Nephron (organoid): ENCODE data around the gene HMCES.

Source experiments
- H3K27ac Mint-ChIP-seq, 3 experiments: 2 replicates each; pipeline ENCODE4 v1.8.0; 2020; ENCODE audit warnings: mixed read lengths in 3 of 3, mild to moderate bottlenecking in 2 of 3, moderate library complexity in 1 of 3
- H3K27me3 Mint-ChIP-seq: 2 replicates; pipeline ENCODE4 v1.8.0; 2021; ENCODE audit warnings: low read depth, mild to moderate bottlenecking, moderate library complexity, mixed read lengths
- H3K36me3 Mint-ChIP-seq: 2 replicates; pipeline ENCODE4 v1.8.0; 2020; ENCODE audit warnings: low read depth, mixed read lengths
- H3K4me1 Mint-ChIP-seq: 2 replicates; pipeline ENCODE4 v1.8.0; 2020; ENCODE audit warnings: mixed read lengths
- H3K4me3 Mint-ChIP-seq, 3 experiments: 2 replicates each; pipeline ENCODE4 v1.8.0; 2020; ENCODE audit warnings: mild to moderate bottlenecking in 3 of 3, mixed read lengths in 3 of 3, moderate library complexity in 2 of 3
- H3K9me3 Mint-ChIP-seq: 2 replicates; pipeline ENCODE4 v1.8.0; 2020; ENCODE audit warnings: mixed read lengths
- TF ChIP-seq, protein P1 (sequence below), 3 experiments: fragments of 200-600 bp; sonication (generic); IDR thresholded peaks; one replicate each; pipeline ENCODE4 v1.5.0; 2021; ENCODE audit warnings: antibody characterized with exemption in 3 of 3; ENCODE audit not compliant: unreplicated experiment in 3 of 3

Gene HMCES

DNA sequence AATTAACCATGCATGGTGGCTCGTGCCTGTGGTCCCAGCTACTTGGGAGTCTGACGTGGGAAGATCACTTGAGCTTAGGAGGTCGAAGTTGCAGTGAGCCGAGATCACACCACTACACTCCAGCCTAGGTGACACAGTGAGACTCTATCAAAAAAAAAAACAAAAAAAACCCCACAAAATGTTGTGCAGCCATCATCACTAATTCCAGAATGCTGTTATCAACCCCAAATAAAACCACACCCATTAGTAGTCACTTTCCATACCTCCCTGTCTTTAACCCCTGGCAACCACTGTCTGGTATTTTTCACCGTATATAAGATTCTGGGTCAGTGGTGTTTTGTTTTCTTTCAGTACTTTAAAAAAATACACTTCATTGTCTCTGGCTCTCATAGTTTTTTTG lies 16.6 kb downstream of the HMCES start:
- Mint-ChIP-seq H3K36me3 (peaks cover 58% of the 10 kb centered on the region), H3K4me1 (peaks cover 11% of the 10 kb centered on the region), H3K27ac (no peak overlapping the region), H3K4me3 (no peak overlapping the region), H3K9me3 (no peaks in the 10 kb centered on the region), H3K27me3 (no peaks in the 10 kb centered on the region)
- TF ChIP-seq, protein P1, sequence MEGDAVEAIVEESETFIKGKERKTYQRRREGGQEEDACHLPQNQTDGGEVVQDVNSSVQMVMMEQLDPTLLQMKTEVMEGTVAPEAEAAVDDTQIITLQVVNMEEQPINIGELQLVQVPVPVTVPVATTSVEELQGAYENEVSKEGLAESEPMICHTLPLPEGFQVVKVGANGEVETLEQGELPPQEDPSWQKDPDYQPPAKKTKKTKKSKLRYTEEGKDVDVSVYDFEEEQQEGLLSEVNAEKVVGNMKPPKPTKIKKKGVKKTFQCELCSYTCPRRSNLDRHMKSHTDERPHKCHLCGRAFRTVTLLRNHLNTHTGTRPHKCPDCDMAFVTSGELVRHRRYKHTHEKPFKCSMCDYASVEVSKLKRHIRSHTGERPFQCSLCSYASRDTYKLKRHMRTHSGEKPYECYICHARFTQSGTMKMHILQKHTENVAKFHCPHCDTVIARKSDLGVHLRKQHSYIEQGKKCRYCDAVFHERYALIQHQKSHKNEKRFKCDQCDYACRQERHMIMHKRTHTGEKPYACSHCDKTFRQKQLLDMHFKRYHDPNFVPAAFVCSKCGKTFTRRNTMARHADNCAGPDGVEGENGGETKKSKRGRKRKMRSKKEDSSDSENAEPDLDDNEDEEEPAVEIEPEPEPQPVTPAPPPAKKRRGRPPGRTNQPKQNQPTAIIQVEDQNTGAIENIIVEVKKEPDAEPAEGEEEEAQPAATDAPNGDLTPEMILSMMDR (IDR thresholded peaks at IDR 0.05; ENCODE audit: unreplicated experiment in 3 of 3), result no peak

DNA sequence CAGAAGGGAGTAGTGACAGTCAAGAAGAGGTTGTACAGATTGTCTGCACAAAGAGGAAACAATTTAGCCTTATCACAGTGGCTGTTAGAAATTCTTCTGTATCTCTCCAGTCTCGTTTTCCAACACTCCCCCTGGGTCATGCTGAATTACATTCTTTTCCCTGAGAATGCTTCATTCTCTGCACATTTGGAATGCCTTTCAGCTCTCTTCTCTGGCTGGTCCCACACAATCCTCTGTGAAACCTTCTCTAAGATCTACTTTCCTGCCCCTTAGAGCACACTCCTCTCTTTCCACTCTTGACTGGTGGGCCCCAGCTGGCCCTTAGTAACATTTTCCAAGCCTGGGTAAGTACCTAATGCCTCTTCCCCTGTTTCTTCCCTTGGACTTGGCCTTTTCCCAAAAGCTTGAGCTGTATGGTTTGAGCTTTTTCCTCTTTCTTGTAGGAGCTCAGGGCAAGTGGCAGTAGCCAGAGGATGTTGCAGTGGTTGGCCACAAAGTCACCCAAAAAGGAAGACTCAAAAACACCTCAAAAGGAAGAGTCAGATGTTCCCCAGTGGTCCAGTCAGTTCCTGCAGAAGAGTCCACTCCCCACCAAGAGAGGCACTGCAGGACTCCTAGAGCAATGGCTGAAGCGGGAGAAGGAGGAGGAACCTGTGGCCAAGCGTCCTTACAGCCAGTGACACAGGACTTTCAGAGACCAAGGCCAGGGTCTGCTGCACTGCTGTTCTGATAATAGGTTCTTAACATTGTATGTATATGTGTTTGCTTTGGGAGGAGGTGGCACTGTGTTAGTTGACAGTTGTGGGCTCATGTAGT lies 25.7 kb downstream of the HMCES start:
- Mint-ChIP-seq H3K27me3 (peaks cover 3% of the 10 kb centered on the region), H3K4me1 (peaks cover 30% of the 10 kb centered on the region), H3K4me3 (peak overlapping the region; percentile 19 to 50 (median 28)), H3K27ac (peak overlapping the region; percentile 39 to 84 (median 75)), H3K9me3 (no peaks in the 10 kb centered on the region), H3K36me3 (peaks cover 30% of the 10 kb centered on the region)
- TF ChIP-seq, protein P1 (IDR thresholded peaks at IDR 0.05; ENCODE audit: unreplicated experiment in 3 of 3), result no peak

DNA sequence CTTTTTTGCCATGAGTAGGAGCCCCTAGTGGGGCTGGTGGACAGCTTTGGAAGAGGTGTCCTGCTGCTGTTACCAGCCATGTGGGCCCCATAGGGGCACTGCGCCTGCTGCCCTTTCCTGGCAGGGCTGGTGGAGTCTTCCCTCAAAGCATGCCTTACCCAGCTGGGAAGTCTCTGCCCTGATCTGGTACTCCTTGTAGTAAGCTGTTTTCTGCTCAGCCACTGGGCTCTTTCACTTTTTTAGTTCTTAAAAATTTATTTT lies 26.2 kb downstream of the HMCES start:
- peak overlapping the region; percentile 39 to 84 (median 75) for H3K27ac Mint-ChIP-seq
- TF ChIP-seq, protein P1 (IDR thresholded peaks at IDR 0.05; ENCODE audit: unreplicated experiment in 3 of 3), result no peak
- H3K4me1 Mint-ChIP-seq, result peaks cover 30% of the 10 kb centered on the region
- no peaks in the 10 kb centered on the region for H3K9me3 Mint-ChIP-seq
- peaks cover 3% of the 10 kb centered on the region for H3K27me3 Mint-ChIP-seq
- H3K36me3 Mint-ChIP-seq, result peaks cover 30% of the 10 kb centered on the region
- H3K4me3 Mint-ChIP-seq, result peak overlapping the region in 1 of 3 experiments; percentile 50

DNA sequence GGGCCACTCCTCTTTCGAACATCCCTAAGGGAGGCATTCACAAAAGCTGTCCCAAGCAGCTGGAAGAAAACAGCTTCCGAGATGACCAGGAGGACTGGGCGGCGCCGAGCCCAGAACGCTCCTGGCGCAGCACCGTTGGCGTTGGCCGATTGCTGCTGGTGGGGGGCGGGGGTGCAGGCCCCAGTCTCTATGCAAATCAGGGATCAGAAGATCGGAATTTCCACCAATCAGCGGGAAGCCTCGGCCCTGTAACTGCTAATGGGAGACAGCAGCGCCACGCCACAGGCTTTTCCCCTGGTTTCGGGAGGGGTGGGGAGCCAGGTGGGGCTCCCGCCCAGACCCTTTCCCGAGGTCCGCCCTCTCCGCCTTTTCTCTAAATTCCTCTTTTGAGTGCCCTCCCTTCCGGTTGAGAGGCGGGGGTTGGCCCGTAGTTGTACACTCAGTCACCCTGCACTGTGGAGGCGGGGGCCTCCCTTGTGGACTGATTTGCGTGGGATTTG lies 27.0 kb downstream of the HMCES start:
- Mint-ChIP-seq H3K4me3 (peak overlapping the region; percentile 74 to 81 (median 78)), H3K9me3 (no peaks in the 10 kb centered on the region), H3K36me3 (peaks cover 30% of the 10 kb centered on the region), H3K27ac (peak overlapping the region; percentile 84 to 96 (median 91)), H3K27me3 (peaks cover 3% of the 10 kb centered on the region), H3K4me1 (peaks cover 30% of the 10 kb centered on the region)
- TF ChIP-seq, protein P1 (IDR thresholded peaks at IDR 0.05; ENCODE audit: unreplicated experiment in 3 of 3), result no peak

DNA sequence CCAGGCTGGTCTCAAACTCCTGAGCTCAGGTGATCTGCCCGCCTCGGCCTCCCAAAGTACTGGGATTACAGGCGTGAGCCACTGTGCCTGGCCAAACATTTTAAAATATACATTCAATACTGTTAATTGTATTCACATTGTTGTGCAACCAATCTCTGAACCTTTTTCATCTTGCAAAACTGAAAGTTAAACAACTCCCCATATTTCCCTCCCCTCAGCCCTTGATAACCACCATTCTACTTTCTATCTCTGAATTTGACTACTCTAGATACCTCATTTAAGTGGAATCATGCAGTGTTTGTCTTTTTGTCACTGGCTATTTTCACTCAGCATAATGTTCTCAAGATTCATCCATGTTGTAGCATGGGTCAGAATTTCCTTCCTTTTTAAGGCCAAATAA lies 30.0 kb downstream of the HMCES start:
- Mint-ChIP-seq H3K27ac (no peak overlapping the region), H3K9me3 (no peaks in the 10 kb centered on the region), H3K36me3 (peaks cover 15% of the 10 kb centered on the region), H3K4me1 (peaks cover 30% of the 10 kb centered on the region), H3K4me3 (no peak overlapping the region), H3K27me3 (peaks cover 6% of the 10 kb centered on the region)
- TF ChIP-seq, protein P1 (IDR thresholded peaks at IDR 0.05; ENCODE audit: unreplicated experiment in 3 of 3), result no peak
